Sigmoid colon (tissue), 4 donors: ENCODE measurements around the gene MAST2.

ENCODE experiments used
- EP300 ChIP-seq, 4 donors: sonication (generic); formaldehyde crosslinking; IDR thresholded peaks; one replicate each; pipeline ENCODE4 v1.6.1; 2017; ENCODE audit warnings: antibody characterized with exemption in 4 of 4
- POLR2A ChIP-seq, 2 donors: fragments of 450-650 bp; IDR thresholded peaks; one replicate each; pipeline ENCODE4 v1.6.1; 2016; ENCODE audit warnings: antibody characterized with exemption in 2 of 2, mild to moderate bottlenecking in 2 of 2, moderate library complexity in 2 of 2
- TF ChIP-seq, protein P1 (sequence below), 4 experiments: fragments of 450-650 bp in 3 of 4; fragments of 200-600 bp in 1 of 4; IDR thresholded peaks; one replicate each; pipeline ENCODE4 v1.5.1; 2016 to 2019; ENCODE audit warnings: antibody characterized with exemption in 4 of 4, mild to moderate bottlenecking in 3 of 4, moderate library complexity in 2 of 4

DNA sequence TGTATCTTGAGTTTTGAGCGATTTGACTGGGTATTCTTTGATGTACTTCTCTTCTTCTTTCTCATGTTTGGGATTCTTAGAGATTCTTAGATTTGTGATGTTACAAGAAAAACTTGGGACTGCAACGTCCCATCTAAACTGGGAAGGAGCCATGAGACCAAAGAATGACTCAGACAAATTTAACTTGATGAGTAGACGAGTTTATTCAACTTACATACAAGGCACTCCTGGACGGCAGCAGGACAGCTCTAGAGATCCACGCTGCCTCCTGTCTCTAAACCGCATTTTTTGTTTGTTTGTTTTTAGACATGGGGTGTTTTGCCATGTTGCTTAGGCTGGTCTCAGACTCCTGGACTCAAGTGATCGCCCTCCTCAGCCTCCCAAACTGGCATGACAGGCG lies 191.9 kb downstream of the MAST2 start:
- no peak for TF ChIP-seq EP300 (IDR thresholded peaks at IDR 0.05)
- TF ChIP-seq, protein P1, sequence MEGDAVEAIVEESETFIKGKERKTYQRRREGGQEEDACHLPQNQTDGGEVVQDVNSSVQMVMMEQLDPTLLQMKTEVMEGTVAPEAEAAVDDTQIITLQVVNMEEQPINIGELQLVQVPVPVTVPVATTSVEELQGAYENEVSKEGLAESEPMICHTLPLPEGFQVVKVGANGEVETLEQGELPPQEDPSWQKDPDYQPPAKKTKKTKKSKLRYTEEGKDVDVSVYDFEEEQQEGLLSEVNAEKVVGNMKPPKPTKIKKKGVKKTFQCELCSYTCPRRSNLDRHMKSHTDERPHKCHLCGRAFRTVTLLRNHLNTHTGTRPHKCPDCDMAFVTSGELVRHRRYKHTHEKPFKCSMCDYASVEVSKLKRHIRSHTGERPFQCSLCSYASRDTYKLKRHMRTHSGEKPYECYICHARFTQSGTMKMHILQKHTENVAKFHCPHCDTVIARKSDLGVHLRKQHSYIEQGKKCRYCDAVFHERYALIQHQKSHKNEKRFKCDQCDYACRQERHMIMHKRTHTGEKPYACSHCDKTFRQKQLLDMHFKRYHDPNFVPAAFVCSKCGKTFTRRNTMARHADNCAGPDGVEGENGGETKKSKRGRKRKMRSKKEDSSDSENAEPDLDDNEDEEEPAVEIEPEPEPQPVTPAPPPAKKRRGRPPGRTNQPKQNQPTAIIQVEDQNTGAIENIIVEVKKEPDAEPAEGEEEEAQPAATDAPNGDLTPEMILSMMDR (IDR thresholded peaks at IDR 0.05): no peak
- TF ChIP-seq POLR2A (IDR thresholded peaks at IDR 0.05): no peak
